NT2/D1 (cell line): ENCODE results near the gene PLIN1.

Source experiments
- YY1 ChIP-seq: IDR thresholded peaks from 2 replicates; pipeline ENCODE4 v1.6.1; 2011; ENCODE audit not compliant: insufficient read length, insufficient read depth
- ZNF274 ChIP-seq: IDR thresholded peaks from 2 replicates; pipeline ENCODE4 v1.6.1; 2011; ENCODE audit warnings: mild to moderate bottlenecking, low read depth, low read length

- TF ChIP-seq ZNF274 (no peak), YY1 (no peak)
Observed at GRCh38 chr15:89628806-89629715, 50.1 kb downstream of the PLIN1 start.
